ENCODE measurements around the gene CCDC91.
"Not testable (repeated sequence)": the region's sequence is repeated elsewhere in the genome, so short reads cannot be mapped to it uniquely, and the experiment has no call there.

Gene CCDC91

GRCh38 chr12:28247806-28248205 is 57.5 kb downstream of the CCDC91 start:
- no peak for TF ChIP-seq CTCF (IDR thresholded peaks at IDR 0.05; ENCODE audit: low read length, missing control alignments)
- no peak for DNase-seq (ENCODE audit: low read depth)
- H3K4me3 ChIP-seq (replicated peaks; ENCODE audit: low read depth, low read length), result no peak overlapping the region

GRCh38 chr12:28248555-28249145 is 58.4 kb downstream of the CCDC91 start:
- no peak for TF ChIP-seq CTCF (IDR thresholded peaks at IDR 0.05; ENCODE audit: low read length, missing control alignments)

GRCh38 chr12:28253161-28253641 is 62.9 kb downstream of the CCDC91 start:
- peak; percentile 35 for DNase-seq (ENCODE audit: low read depth)
- H3K4me3 ChIP-seq (replicated peaks; ENCODE audit: low read depth, low read length), result no peak overlapping the region
- no peak for TF ChIP-seq CTCF (IDR thresholded peaks at IDR 0.05; ENCODE audit: low read length, missing control alignments)

More at GRCh38 chr12:28248555-28249145, 58.4 kb downstream of the CCDC91 start:
- DNase-seq (ENCODE audit: low read depth), result no peak
- H3K4me3 ChIP-seq (replicated peaks; ENCODE audit: low read depth, low read length), result no peak overlapping the region

GRCh38 chr12:28257411-28257810 is 67.2 kb downstream of the CCDC91 start:
- no peak for TF ChIP-seq CTCF (IDR thresholded peaks at IDR 0.05; ENCODE audit: low read length, missing control alignments)
- no peak for DNase-seq (ENCODE audit: low read depth)

GRCh38 chr12:28258998-28259397 is 68.7 kb downstream of the CCDC91 start:
- no peak for TF ChIP-seq CTCF (IDR thresholded peaks at IDR 0.05; ENCODE audit: low read length, missing control alignments)
- DNase-seq (ENCODE audit: low read depth), result peak; percentile 16
- no peak overlapping the region for H3K4me3 ChIP-seq (replicated peaks; ENCODE audit: low read depth, low read length)

More at GRCh38 chr12:28257411-28257810, 67.2 kb downstream of the CCDC91 start:
- no peak overlapping the region for H3K4me3 ChIP-seq (replicated peaks; ENCODE audit: low read depth, low read length)

- DNase-seq (ENCODE audit: low read depth), result no peak
- H3K4me3 ChIP-seq (replicated peaks; ENCODE audit: low read depth, low read length), result no peak overlapping the region
- no peak for TF ChIP-seq CTCF (IDR thresholded peaks at IDR 0.05; ENCODE audit: low read length, missing control alignments)
These were observed 75.3 kb downstream of the CCDC91 start for GRCh38 chr12:28265435-28266042.

GRCh38 chr12:28267920-28268607 is 77.8 kb downstream of the CCDC91 start:
- not testable (repeated sequence) for DNase-seq (ENCODE audit: low read depth); H3K4me3 ChIP-seq (replicated peaks; ENCODE audit: low read depth, low read length)
